HepG2 (cell line): Measurements from ENCODE around the gene TSPAN17.

ENCODE experiments used
- POLR2AphosphoS5 ChIP-seq: IDR thresholded peaks from 2 replicates; pipeline ENCODE4 v1.6.1; 2012; ENCODE audit warnings: low read depth, low read length
- SP1 ChIP-seq, 2 experiments: fragments of 450-650 bp in 1 of 2; sonication (generic) in 1 of 2; formaldehyde crosslinking in 1 of 2; IDR thresholded peaks; 2 replicates each; pipeline versions ENCODE4 v1.4.0 to v1.6.1; 2016 to 2020; ENCODE audit warnings: missing genetic modification reagents in 1 of 2
- TF ChIP-seq, protein P1 (sequence below): sonication (generic); formaldehyde crosslinking; IDR thresholded peaks from 2 replicates; pipeline ENCODE4 v1.5.0; 2020; ENCODE audit warnings: mild to moderate bottlenecking, missing genetic modification reagents, moderate library complexity
- TF ChIP-seq, protein P2 (sequence below): sonication (generic); formaldehyde crosslinking; IDR thresholded peaks from 2 replicates; pipeline ENCODE4 v1.4.0; 2020; ENCODE audit warnings: missing genetic modification reagents

DNA sequence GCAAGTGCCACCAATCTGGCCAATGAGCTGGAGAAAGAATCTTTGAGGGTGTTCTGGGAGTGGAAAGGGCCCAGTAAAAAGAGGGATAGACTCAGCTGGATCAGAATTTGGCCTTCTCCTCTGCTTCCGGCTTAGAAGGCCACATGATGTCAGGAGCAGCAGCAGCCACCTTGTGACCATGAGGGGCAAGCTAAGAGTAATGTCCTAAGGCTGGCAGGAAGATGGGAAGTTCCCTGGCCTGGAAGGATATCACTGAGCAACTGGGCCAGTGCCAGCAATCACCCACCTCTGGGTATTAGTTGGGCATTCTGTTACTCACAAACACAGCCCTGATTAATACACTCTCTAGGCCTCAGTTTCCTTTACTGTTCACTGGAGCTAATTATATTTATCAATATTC lies 44.2 kb downstream of the TSPAN17 start:
- TF ChIP-seq POLR2AphosphoS5, result no peak
- TF ChIP-seq, protein P1, sequence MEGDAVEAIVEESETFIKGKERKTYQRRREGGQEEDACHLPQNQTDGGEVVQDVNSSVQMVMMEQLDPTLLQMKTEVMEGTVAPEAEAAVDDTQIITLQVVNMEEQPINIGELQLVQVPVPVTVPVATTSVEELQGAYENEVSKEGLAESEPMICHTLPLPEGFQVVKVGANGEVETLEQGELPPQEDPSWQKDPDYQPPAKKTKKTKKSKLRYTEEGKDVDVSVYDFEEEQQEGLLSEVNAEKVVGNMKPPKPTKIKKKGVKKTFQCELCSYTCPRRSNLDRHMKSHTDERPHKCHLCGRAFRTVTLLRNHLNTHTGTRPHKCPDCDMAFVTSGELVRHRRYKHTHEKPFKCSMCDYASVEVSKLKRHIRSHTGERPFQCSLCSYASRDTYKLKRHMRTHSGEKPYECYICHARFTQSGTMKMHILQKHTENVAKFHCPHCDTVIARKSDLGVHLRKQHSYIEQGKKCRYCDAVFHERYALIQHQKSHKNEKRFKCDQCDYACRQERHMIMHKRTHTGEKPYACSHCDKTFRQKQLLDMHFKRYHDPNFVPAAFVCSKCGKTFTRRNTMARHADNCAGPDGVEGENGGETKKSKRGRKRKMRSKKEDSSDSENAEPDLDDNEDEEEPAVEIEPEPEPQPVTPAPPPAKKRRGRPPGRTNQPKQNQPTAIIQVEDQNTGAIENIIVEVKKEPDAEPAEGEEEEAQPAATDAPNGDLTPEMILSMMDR, result no peak
- no peak for TF ChIP-seq SP1 (IDR thresholded peaks at IDR 0.05)
- no peak for TF ChIP-seq SP1 (CRISPR knock-in tag; IDR thresholded peaks at IDR 0.05)
- TF ChIP-seq, protein P2, sequence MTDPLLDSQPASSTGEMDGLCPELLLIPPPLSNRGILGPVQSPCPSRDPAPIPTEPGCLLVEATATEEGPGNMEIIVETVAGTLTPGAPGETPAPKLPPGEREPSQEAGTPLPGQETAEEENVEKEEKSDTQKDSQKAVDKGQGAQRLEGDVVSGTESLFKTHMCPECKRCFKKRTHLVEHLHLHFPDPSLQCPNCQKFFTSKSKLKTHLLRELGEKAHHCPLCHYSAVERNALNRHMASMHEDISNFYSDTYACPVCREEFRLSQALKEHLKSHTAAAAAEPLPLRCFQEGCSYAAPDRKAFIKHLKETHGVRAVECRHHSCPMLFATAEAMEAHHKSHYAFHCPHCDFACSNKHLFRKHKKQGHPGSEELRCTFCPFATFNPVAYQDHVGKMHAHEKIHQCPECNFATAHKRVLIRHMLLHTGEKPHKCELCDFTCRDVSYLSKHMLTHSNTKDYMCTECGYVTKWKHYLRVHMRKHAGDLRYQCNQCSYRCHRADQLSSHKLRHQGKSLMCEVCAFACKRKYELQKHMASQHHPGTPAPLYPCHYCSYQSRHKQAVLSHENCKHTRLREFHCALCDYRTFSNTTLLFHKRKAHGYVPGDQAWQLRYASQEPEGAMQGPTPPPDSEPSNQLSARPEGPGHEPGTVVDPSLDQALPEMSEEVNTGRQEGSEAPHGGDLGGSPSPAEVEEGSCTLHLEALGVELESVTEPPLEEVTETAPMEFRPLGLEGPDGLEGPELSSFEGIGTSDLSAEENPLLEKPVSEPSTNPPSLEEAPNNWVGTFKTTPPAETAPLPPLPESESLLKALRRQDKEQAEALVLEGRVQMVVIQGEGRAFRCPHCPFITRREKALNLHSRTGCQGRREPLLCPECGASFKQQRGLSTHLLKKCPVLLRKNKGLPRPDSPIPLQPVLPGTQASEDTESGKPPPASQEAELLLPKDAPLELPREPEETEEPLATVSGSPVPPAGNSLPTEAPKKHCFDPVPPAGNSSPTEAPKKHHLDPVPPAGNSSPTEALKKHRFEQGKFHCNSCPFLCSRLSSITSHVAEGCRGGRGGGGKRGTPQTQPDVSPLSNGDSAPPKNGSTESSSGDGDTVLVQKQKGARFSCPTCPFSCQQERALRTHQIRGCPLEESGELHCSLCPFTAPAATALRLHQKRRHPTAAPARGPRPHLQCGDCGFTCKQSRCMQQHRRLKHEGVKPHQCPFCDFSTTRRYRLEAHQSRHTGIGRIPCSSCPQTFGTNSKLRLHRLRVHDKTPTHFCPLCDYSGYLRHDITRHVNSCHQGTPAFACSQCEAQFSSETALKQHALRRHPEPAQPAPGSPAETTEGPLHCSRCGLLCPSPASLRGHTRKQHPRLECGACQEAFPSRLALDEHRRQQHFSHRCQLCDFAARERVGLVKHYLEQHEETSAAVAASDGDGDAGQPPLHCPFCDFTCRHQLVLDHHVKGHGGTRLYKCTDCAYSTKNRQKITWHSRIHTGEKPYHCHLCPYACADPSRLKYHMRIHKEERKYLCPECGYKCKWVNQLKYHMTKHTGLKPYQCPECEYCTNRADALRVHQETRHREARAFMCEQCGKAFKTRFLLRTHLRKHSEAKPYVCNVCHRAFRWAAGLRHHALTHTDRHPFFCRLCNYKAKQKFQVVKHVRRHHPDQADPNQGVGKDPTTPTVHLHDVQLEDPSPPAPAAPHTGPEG (CRISPR knock-in tag), result no peak
